HCT116 (cell line): ENCODE data around the gene CYB5R3. TPM values are rescaled to one million over a fixed set of nuclear protein-coding genes. Genes with fewer than 3 reads are reported as not detected.

ENCODE experiments used
- ATAC-seq: fragments of 200-7000 bp; cut with Tn5 transposase; 2 replicates; pipeline ENCODE4 v1.9.1; 2020; ENCODE audit warnings: mild to moderate bottlenecking, moderate library complexity
- BruUV-seq: library from RNA; stranded (reverse); fragments of 400-500 nt; replicated peaks from 2 replicates; lab custom pipeline; 2021; lab: Mats Ljungman, UMichigan
- CTCF ChIA-PET: fragments of 300-600 bp; sonication (Branson Sonifier 250); formaldehyde crosslinking; loops from one replicate; lab custom pipeline; 2021; ENCODE audit warnings: antibody characterized with exemption; lab: Charles Lee
- POLR2A ChIA-PET: fragments of 300-600, 350-600 bp; sonication (Branson Sonifier 250); formaldehyde crosslinking; loops from one replicate; lab custom pipeline; 2021; ENCODE audit warnings: antibody characterized with exemption; lab: Charles Lee
- RAD21 ChIA-PET, 2 experiments: fragments of 300-600 bp; sonication (Branson Sonifier 250); formaldehyde crosslinking; loops; one replicate each; lab custom pipeline; 2023; ENCODE audit warnings: low total read pairs in 2 of 2; ENCODE audit not compliant: uncharacterized antibody in 2 of 2, unreplicated experiment in 2 of 2, low non-redundant PET in 1 of 2; lab: Charles Lee
- DNase-seq: peaks from one replicate; pipeline ENCODE4 v3.0.0-alpha.2; 2010; ENCODE audit warnings: low read depth, low spot score
- H2AFZ ChIP-seq: fragments of 200-600 bp; shearing (Covaris generic), sonication (generic); 2 replicates; pipeline ENCODE4 v1.6.1; 2017; ENCODE audit warnings: low read depth, mixed run types, mixed read lengths, antibody characterized with exemption, low read length; ENCODE audit not compliant: poor library complexity, severe bottlenecking
- H3K27ac ChIP-seq: 2 replicates; pipeline ENCODE4 v1.5.1; 2012; ENCODE audit warnings: low read depth, low read length
- H3K27me3 ChIP-seq: fragments of 200-600 bp; sonication (generic); 2 replicates; pipeline ENCODE4 v1.6.1; 2016; ENCODE audit warnings: mixed run types, low read length, mixed read lengths; ENCODE audit not compliant: insufficient read depth
- H3K36me3 ChIP-seq, 2 experiments: fragments of 200-500 bp in 1 of 2; fragments of 200-600 bp in 1 of 2; sonication (Bioruptor generic) in 1 of 2; sonication (generic) in 1 of 2; 2 replicates each; pipeline versions ENCODE4 v1.5.1 to v1.6.1; 2014 to 2016; ENCODE audit warnings: low read length in 2 of 2, inconsistent platforms in 1 of 2, mixed read lengths in 1 of 2, mixed run types in 1 of 2; ENCODE audit not compliant: insufficient read depth in 2 of 2, control insufficient read depth in 1 of 2
- H3K4me1 ChIP-seq, 2 experiments: fragments of 200-600 bp in 1 of 2; sonication (generic) in 1 of 2; 2 replicates each; pipeline versions ENCODE4 v1.5.1 to v1.6.1; 2012 to 2017; ENCODE audit warnings: low read length in 2 of 2, inconsistent platforms in 1 of 2, mild to moderate bottlenecking in 1 of 2, mixed read lengths in 1 of 2, mixed run types in 1 of 2, moderate library complexity in 1 of 2; ENCODE audit not compliant: insufficient read depth in 2 of 2, control insufficient read depth in 1 of 2
- H3K4me2 ChIP-seq: fragments of 200-600 bp; sonication (generic); 2 replicates; pipeline ENCODE4 v1.6.1; 2017; ENCODE audit warnings: mixed run types, low read length, mixed read lengths
- H3K4me3 ChIP-seq, 2 experiments: fragments of 200-600 bp in 1 of 2; sonication (generic) in 1 of 2; replicated peaks in 1 of 2; 2 replicates each; pipeline ENCODE4 v1.5.1; 2011 to 2016; ENCODE audit warnings: low read length in 2 of 2, control low read depth in 1 of 2, low read depth in 1 of 2, mild to moderate bottlenecking in 1 of 2, mixed read lengths in 1 of 2, mixed run types in 1 of 2
- H3K79me2 ChIP-seq: fragments of 200-600 bp; sonication (generic); 2 replicates; pipeline ENCODE4 v1.6.1; 2017; ENCODE audit warnings: mild to moderate bottlenecking, mixed run types, low read length, moderate library complexity, mixed read lengths; ENCODE audit not compliant: insufficient read depth
- H3K9ac ChIP-seq: fragments of 200-600 bp; sonication (generic); 2 replicates; pipeline ENCODE4 v1.6.1; 2016; ENCODE audit warnings: low read length, mixed read lengths
- H3K9me2 ChIP-seq: fragments of 200-600 bp; sonication (generic), shearing (Covaris generic); 2 replicates; pipeline ENCODE4 v1.6.1; 2017; ENCODE audit warnings: mixed run types, mild to moderate bottlenecking, moderate library complexity; ENCODE audit not compliant: insufficient read depth
- H3K9me3 ChIP-seq, 2 experiments: fragments of 200-500 bp in 1 of 2; fragments of 200-600 bp in 1 of 2; sonication (Bioruptor generic) in 1 of 2; sonication (generic) in 1 of 2; 2 replicates each; pipeline ENCODE4 v1.6.1; 2014 to 2017; ENCODE audit warnings: low read length in 2 of 2, mixed read lengths in 2 of 2, inconsistent platforms in 1 of 2, low read depth in 1 of 2, mild to moderate bottlenecking in 1 of 2, mixed run types in 1 of 2, moderate library complexity in 1 of 2; ENCODE audit not compliant: control insufficient read depth in 1 of 2, insufficient read depth in 1 of 2
- H4K20me1 ChIP-seq: fragments of 200-600 bp; sonication (generic), shearing (Covaris generic); 2 replicates; pipeline ENCODE4 v1.6.1; 2017; ENCODE audit warnings: mixed run types, mild to moderate bottlenecking, moderate library complexity; ENCODE audit not compliant: insufficient read depth
- CBX3 ChIP-seq: IDR thresholded peaks from 2 replicates; pipeline ENCODE4 v1.6.1; 2012; ENCODE audit warnings: low read depth
- FOSL1 ChIP-seq: IDR thresholded peaks from 2 replicates; pipeline ENCODE4 v1.6.1; 2012; ENCODE audit warnings: low read depth
- JUND ChIP-seq: IDR thresholded peaks from 2 replicates; pipeline ENCODE4 v1.6.1; 2012
- POLR2A ChIP-seq: IDR thresholded peaks from 2 replicates; pipeline ENCODE4 v1.7.0; 2011; ENCODE audit warnings: borderline replicate concordance; ENCODE audit not compliant: insufficient read depth, insufficient read length; ENCODE audit errors: extremely low read depth
- RAD21 ChIP-seq: IDR thresholded peaks from 2 replicates; pipeline ENCODE4 v1.6.1; 2012; ENCODE audit warnings: low read depth, mild to moderate bottlenecking
- SIN3A ChIP-seq: IDR thresholded peaks from 2 replicates; pipeline ENCODE4 v1.6.1; 2012; ENCODE audit warnings: low read depth
- ZNF274 ChIP-seq: fragments of 200-500 bp; sonication (Bioruptor generic); IDR thresholded peaks from 2 replicates; pipeline ENCODE4 v1.6.1; 2014; ENCODE audit warnings: mild to moderate bottlenecking, low read depth, low read length, inconsistent platforms
- intact Hi-C: fragments of 100-400 bp; cut with micrococcal nuclease; formaldehyde crosslinking; loops from 2 replicates; pipeline ENCODE4 v1.10.0; 2022
- total RNA-seq: library from RNA; stranded (reverse); gene quantifications from one replicate; pipeline ENCODE4 v1.2.1, GENCODE V29; 2021; ENCODE audit not compliant: unreplicated experiment
- TF ChIP-seq, protein P1 (sequence below), 3 experiments: fragments of 200-600 bp in 1 of 3; sonication (generic) in 1 of 3; IDR thresholded peaks in 2 of 3; conservative IDR thresholded peaks in 1 of 3; 2 replicates each; pipeline ENCODE4 v1.5.1; 2012 to 2017; ENCODE audit warnings: low read depth in 2 of 3, low read length in 2 of 3, antibody characterized with exemption in 1 of 3, borderline replicate concordance in 1 of 3, control low read depth in 1 of 3, mild to moderate bottlenecking in 1 of 3, mixed read lengths in 1 of 3, mixed run types in 1 of 3, moderate library complexity in 1 of 3; ENCODE audit not compliant: insufficient read depth in 1 of 3
- TF ChIP-seq, protein P2 (sequence below): IDR thresholded peaks from 2 replicates; pipeline ENCODE4 v1.6.1; 2012

CYB5R3 gene
- total RNA-seq, 1 experiment from 2014 or later: 127 TPM

DNA sequence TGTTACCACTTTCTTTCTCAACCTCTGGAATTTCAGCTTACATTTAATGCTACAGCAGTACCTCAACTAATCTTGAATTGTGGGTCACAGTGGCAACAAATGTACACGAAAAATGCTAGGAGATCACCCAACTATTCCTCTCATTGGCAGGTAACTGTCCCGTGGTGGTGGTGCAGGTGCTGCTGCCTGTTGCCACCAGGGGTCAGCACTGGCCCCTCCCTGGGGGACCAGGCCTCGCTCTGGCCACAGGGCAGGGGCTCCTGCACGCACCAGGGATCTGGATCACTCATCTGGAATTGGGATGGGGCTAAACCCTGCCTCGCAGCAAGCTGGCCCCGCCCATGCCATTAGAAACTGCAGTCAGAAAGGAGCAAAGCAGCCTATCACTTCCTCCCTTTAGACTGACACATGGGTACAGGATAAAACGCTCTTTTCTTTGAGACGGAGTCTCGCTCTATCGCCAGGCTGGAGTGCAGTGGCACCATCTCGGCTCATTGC, 27.6 kb downstream of the CYB5R3 start:
- Histone ChIP-seq H3K79me2 (no peaks in the 10 kb centered on the region), H3K4me1 (peaks cover 19 to 30% of the 10 kb centered on the region in 2 experiments), H3K4me3 (no peak overlapping the region), H3K36me3 (peaks cover 4 to 16% of the 10 kb centered on the region in 2 experiments; a peak in 3 of 4 replicates), H3K27me3 (no peaks in the 10 kb centered on the region), H3K9ac (peak overlapping the region; percentile 42), H2AFZ (no peak overlapping the region), H3K9me2 (no peaks in the 10 kb centered on the region), H3K27ac (peak overlapping the region; percentile 67), H4K20me1 (no peaks in the 10 kb centered on the region)
- ChIA-PET POLR2A (interaction anchor here (1.2 kb wide), 1 partner anchor 28 kb away, joined by 3 read pairs; the partner anchor contains the start of gene CYB5R3), CTCF (interaction anchor here (0.8 to 1.8 kb wide), 7 partner anchors 14 to 610 kb away, joined by 3 to 9 read pairs (median 4); partner anchors contain the start of gene CYB5R3)
- BruUV-seq: no TSS peak
- TF ChIP-seq, protein P1, sequence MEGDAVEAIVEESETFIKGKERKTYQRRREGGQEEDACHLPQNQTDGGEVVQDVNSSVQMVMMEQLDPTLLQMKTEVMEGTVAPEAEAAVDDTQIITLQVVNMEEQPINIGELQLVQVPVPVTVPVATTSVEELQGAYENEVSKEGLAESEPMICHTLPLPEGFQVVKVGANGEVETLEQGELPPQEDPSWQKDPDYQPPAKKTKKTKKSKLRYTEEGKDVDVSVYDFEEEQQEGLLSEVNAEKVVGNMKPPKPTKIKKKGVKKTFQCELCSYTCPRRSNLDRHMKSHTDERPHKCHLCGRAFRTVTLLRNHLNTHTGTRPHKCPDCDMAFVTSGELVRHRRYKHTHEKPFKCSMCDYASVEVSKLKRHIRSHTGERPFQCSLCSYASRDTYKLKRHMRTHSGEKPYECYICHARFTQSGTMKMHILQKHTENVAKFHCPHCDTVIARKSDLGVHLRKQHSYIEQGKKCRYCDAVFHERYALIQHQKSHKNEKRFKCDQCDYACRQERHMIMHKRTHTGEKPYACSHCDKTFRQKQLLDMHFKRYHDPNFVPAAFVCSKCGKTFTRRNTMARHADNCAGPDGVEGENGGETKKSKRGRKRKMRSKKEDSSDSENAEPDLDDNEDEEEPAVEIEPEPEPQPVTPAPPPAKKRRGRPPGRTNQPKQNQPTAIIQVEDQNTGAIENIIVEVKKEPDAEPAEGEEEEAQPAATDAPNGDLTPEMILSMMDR (IDR thresholded peaks at IDR 0.05 in 2 of 3, conservative IDR thresholded peaks at IDR 0.05 in 1 of 3; ENCODE audit: borderline replicate concordance in 1 of 3, insufficient read depth in 1 of 3, low read depth in 2 of 3, low read length in 2 of 3): peak; percentile 80 to 97 (median 97); a peak in 5 of 6 replicates
- TF ChIP-seq, protein P2, sequence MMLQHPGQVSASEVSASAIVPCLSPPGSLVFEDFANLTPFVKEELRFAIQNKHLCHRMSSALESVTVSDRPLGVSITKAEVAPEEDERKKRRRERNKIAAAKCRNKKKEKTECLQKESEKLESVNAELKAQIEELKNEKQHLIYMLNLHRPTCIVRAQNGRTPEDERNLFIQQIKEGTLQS: no peak
- peak; percentile 87 for TF ChIP-seq RAD21
- TF ChIP-seq, all 23 proteins: peak for 2
- H3K9me3 ChIP-seq: no peaks in the 10 kb centered on the region
- peak overlapping the region; percentile 45 for H3K4me2 ChIP-seq
- DNase-seq: peak; percentile 50
- intact Hi-C loops: loop anchor here (2.0 kb wide), 1 partner anchor 469 kb away; no protein-coding TSS in a partner anchor
- peak; percentile 94 for ATAC-seq
- RAD21 ChIA-PET: interaction anchor here in 1 of 2 experiments (2.3 kb wide), 1 partner anchor 469 kb away, joined by 8 read pairs; no protein-coding TSS in a partner anchor

DNA sequence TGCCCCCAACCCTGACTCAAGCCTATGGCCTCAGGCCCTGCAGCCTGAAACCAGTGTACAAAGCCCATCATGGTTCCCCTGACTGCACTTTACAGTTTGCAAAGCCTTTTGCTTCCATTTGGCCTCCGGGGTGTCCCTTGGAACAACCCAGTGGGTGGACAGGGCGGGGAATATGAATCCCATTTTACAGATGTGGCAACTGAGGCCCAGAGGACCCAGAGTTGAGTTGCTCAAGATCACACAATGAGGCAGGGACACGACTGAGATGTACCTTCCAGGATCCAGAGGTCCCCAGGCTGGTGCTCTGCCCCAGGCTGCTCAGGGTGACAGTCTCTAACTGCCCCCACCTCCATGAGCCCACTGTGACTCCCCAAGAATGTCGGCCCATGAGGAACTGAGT, 29.1 kb downstream of the CYB5R3 start:
- H2AFZ ChIP-seq: no peak overlapping the region
- H3K4me3 ChIP-seq: no peak overlapping the region
- peak overlapping the region; percentile 42 for H3K9ac ChIP-seq
- RAD21 ChIA-PET: interaction anchor here in 1 of 2 experiments (1.2 kb wide), 1 partner anchor 247 kb away, joined by 3 read pairs; no protein-coding TSS in a partner anchor
- no peaks in the 10 kb centered on the region for H4K20me1 ChIP-seq
- no peaks in the 10 kb centered on the region for H3K79me2 ChIP-seq
- H3K4me1 ChIP-seq: peaks cover 24 to 42% of the 10 kb centered on the region in 2 experiments
- BruUV-seq: no TSS peak
- ATAC-seq (no peak), DNase-seq (no peak)
- intact Hi-C loops: loop anchor here (2.0 kb wide), 1 partner anchor 471 kb away; no protein-coding TSS in a partner anchor
- POLR2A ChIA-PET: no interaction called here
- H3K27ac ChIP-seq: peak overlapping the region; percentile 67
- H3K4me2 ChIP-seq: peak overlapping the region; percentile 45; the same call in 1 of the 2 replicates
- H3K9me2 ChIP-seq: no peaks in the 10 kb centered on the region
- H3K27me3 ChIP-seq: no peaks in the 10 kb centered on the region
- peaks cover 0 to 9% of the 10 kb centered on the region in 2 experiments; a peak in 2 of 4 replicates for H3K36me3 ChIP-seq
- H3K9me3 ChIP-seq: no peaks in the 10 kb centered on the region
- CTCF ChIA-PET: interaction anchor here (1.2 kb wide), 1 partner anchor 611 kb away, joined by 4 read pairs; no protein-coding TSS in a partner anchor
- TF ChIP-seq, protein P2: no peak
- no peak for TF ChIP-seq JUND
- no peak for TF ChIP-seq CBX3
- TF ChIP-seq, protein P1 (IDR thresholded peaks at IDR 0.05 in 2 of 3, conservative IDR thresholded peaks at IDR 0.05 in 1 of 3; ENCODE audit: borderline replicate concordance in 1 of 3, insufficient read depth in 1 of 3, low read depth in 2 of 3, low read length in 2 of 3): no peak
- no peak for TF ChIP-seq SIN3A
- TF ChIP-seq FOSL1: no peak
- TF ChIP-seq POLR2A: no peak
- TF ChIP-seq RAD21: no peak
- no peak for TF ChIP-seq ZNF274
